Heart left ventricle (tissue), 16 donors: ENCODE results near the gene RAD51B. TPM values are rescaled to one million over a fixed set of nuclear protein-coding genes. Genes with fewer than 3 reads are reported as not detected.
A peak's percentile ranks its signal among the peaks of the same experiment; 100 is the strongest.

Source experiments
- ATAC-seq, 4 donors: fragments of 200-7000 bp; cut with Tn5 transposase; one replicate each; pipeline ENCODE4 v1.9.1; 2020 to 2022; ENCODE audit warnings: moderate library complexity in 4 of 4, mild to moderate bottlenecking in 3 of 4, moderate number of reproducible peaks in 1 of 4
- DNase-seq, 5 donors: peaks; one replicate each; pipeline ENCODE4 v3.0.0-alpha.2; 2020
- H3K27ac ChIP-seq, 12 donors: fragments of 200-600 bp; sonication (generic) in 4 of 12; one replicate each; pipeline versions ENCODE4 v1.5.0 to v1.8.0; 2016 to 2022; ENCODE audit warnings: mild to moderate bottlenecking in 2 of 12
- H3K27me3 ChIP-seq, 9 donors: fragments of 200-600 bp; sonication (generic) in 2 of 9; one replicate each; pipeline versions ENCODE4 v1.5.1 to v1.8.0; 2016 to 2022; ENCODE audit warnings: mild to moderate bottlenecking in 3 of 9
- H3K36me3 ChIP-seq, 9 donors: fragments of 200-600 bp; sonication (generic) in 2 of 9; one replicate each; pipeline versions ENCODE4 v1.5.0 to v1.8.0; 2018 to 2022; ENCODE audit warnings: mild to moderate bottlenecking in 2 of 9
- H3K4me1 ChIP-seq, 12 donors: fragments of 200-600 bp; sonication (generic) in 4 of 12; one replicate each; pipeline versions ENCODE4 v1.5.0 to v1.8.0; 2016 to 2022; ENCODE audit warnings: mild to moderate bottlenecking in 3 of 12
- H3K4me3 ChIP-seq, 12 donors: fragments of 200-600 bp; sonication (generic) in 4 of 12; one replicate each; pipeline versions ENCODE4 v1.5.0 to v1.8.0; 2017 to 2022; ENCODE audit warnings: mild to moderate bottlenecking in 9 of 12, moderate library complexity in 4 of 12
- H3K9me3 ChIP-seq, 12 donors: fragments of 200-600 bp; sonication (generic) in 4 of 12; one replicate each; pipeline versions ENCODE4 v1.5.0 to v1.8.0; 2016 to 2022; ENCODE audit warnings: mild to moderate bottlenecking in 1 of 12
- POLR2A ChIP-seq, 2 donors: fragments of 450-650 bp; IDR thresholded peaks; one replicate each; pipeline ENCODE4 v1.6.1; 2017; ENCODE audit warnings: antibody characterized with exemption in 2 of 2, mild to moderate bottlenecking in 2 of 2, moderate library complexity in 2 of 2
- WGBS, 4 donors: extraction: QIAGEN DNeasy Blood & Tissue Kit in 2 of 4; methylation state at CpG; one replicate each; pipeline versions ENCODE4 v1.1.5 to v1.1.7; 2013 to 2018; 5-methylcytosine and 5-hydroxymethylcytosine counted together
- intact Hi-C, 10 donors: fragments of 100-400 bp; cut with DNase I; formaldehyde crosslinking; loops; one replicate each; pipeline versions ENCODE4 v1.11.1 to v1.14.2; 2022
- polyA plus RNA-seq, 2 donors: library from polyadenylated mRNA; stranded (reverse); fragments of 200-250 nt; gene quantifications; one replicate each; pipeline ENCODE4 v1.2.3, GENCODE V29; 2013
- total RNA-seq, 9 donors: library from RNA; depleted of rRNA in 2 of 9; stranded (reverse); fragments of >200 nt in 2 of 9; fragmentation: NEBNext Ultra II Directional in 3 of 9; extraction: Animal tissue kit (Norgen Biotek cat#: 25700) in 3 of 9; gene quantifications; one replicate each; pipeline versions ENCODE4 v1.1.0 to v1.2.4, GENCODE V29; 2016 to 2023
- TF ChIP-seq, protein P1 (sequence below), 12 donors: fragments of 200-600 bp; sonication (generic) in 4 of 12; IDR thresholded peaks; one replicate each; pipeline versions ENCODE4 v1.5.0 to v1.8.0; 2018 to 2022; ENCODE audit warnings: antibody characterized with exemption in 12 of 12, mild to moderate bottlenecking in 5 of 12
- donor health status: ischemic (EF 13 %, LVEDD 7.1; RV severe dilation, severe dysfunction).
- donor health status: healthy with polysubstance abuse.
- donor health status: DM: no; HTN: yes; CAD: no.
- donor health status: DM: no; HTN: no; CAD: no.
- donor health status: ischemic (EF 25% LVEDD 6.9; RV normal size, moderate dysfunction).
- donor health status: ischemic (EF 25% LVEDD 5.7; RV mildly dilated, moderate dysfunction).
- donor health status: healthy.
- donor health status: DM: yes; HTN: yes; CAD: no.
- donor health status: ischemic (EF 35%, LVEDD 5.7; RV mildly dilated, moderate dysfunction).
- donor health status: nonischemic (EF 11% LVEDD 7.7; RV severe dilation, severe dysfunction).
- donor health status: DM: yes; HTN: yes; CAD: no.
- donor health status: PGD.
- donor health status: ischemic (EF 29% LVEDD 5.4; RV normal size, mild dysfunction).
- donor health status: nonischemic (EF 23%, LVEDD 6.1; RV moderate dilation, normal function).

The RAD51B gene
- total and polyA plus RNA-seq, 11 donors: 1.3 to 11.3 (median 3.2) TPM

DNA sequence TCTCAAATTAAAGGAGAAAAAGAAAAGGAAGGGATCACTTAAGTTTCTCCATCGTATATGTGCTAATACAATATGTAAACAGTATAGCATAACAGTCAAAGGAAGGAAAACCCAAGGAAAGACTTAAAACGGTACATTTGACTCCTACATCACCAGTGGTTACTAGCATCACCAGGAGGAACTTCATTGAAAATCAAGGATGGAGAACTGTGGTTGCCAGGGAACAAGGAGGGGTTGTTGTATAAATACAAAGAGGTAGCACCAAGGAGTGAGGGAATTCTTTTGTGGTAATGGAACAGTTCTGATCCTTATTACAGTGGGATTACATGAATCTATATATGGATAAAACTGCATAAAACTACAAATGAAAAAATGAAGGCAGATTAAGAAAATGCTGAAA is 4.8 kb upstream of the RAD51B start:
- no peak for ATAC-seq
- no peak for TF ChIP-seq POLR2A (IDR thresholded peaks at IDR 0.05)
- TF ChIP-seq, protein P1, sequence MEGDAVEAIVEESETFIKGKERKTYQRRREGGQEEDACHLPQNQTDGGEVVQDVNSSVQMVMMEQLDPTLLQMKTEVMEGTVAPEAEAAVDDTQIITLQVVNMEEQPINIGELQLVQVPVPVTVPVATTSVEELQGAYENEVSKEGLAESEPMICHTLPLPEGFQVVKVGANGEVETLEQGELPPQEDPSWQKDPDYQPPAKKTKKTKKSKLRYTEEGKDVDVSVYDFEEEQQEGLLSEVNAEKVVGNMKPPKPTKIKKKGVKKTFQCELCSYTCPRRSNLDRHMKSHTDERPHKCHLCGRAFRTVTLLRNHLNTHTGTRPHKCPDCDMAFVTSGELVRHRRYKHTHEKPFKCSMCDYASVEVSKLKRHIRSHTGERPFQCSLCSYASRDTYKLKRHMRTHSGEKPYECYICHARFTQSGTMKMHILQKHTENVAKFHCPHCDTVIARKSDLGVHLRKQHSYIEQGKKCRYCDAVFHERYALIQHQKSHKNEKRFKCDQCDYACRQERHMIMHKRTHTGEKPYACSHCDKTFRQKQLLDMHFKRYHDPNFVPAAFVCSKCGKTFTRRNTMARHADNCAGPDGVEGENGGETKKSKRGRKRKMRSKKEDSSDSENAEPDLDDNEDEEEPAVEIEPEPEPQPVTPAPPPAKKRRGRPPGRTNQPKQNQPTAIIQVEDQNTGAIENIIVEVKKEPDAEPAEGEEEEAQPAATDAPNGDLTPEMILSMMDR (IDR thresholded peaks at IDR 0.05): no peak
- Histone ChIP-seq H3K4me3 (peak overlapping the region in 2 of 12 donors; percentile 79 to 82), H3K36me3 (peaks cover 0 to 49% (median 42%) of the 10 kb centered on the region in 9 donors), H3K27me3 (no peaks in the 10 kb centered on the region), H3K9me3 (no peaks in the 10 kb centered on the region), H3K4me1 (peaks cover 0 to 44% (median 12%) of the 10 kb centered on the region in 12 donors), H3K27ac (no peak overlapping the region)
- intact Hi-C loops: no loop called here
- DNase-seq: no peak
- 71 to 81% (median 75%) methylated on average over 2 of the region's 2 CpGs for WGBS, 4 donors

DNA sequence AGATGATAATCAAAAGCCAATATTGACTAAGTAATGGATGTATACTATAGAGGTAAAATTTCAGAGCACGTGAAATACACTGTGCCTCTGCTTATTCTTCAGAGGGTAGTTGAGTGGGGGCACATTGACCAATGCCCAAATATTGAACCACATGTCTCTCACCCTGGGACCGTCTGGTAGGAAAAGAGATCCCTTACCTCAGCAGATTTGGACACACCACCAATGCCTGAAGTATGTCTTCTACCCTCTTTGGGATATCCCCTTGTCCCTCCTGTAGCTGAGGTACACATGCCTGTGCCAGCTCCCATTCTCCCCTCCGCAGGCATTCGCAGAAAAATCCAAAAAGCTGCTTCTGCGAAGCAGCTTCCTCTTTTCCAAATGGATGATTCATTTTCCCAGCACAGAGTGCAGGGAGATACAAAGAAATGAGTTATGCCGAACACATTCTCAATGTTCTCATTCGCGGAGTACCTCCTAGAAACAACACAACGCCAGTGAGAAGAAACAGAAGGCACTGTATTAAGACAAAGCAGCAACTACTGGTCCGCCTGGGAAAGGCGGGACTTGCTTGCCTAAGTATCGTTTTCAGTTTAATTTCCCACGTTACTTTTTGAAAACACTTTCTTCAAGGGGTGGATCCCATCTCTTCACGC is 3.9 kb upstream of the RAD51B start:
- no peak for TF ChIP-seq POLR2A (IDR thresholded peaks at IDR 0.05)
- TF ChIP-seq, protein P1 (IDR thresholded peaks at IDR 0.05): no peak
- DNase-seq: no peak
- H3K36me3 ChIP-seq: peaks cover 0 to 40% (median 33%) of the 10 kb centered on the region in 9 donors
- no peaks in the 10 kb centered on the region for H3K27me3 ChIP-seq
- intact Hi-C loops: no loop called here
- peaks cover 0 to 52% (median 15%) of the 10 kb centered on the region in 12 donors for H3K4me1 ChIP-seq
- ATAC-seq: no peak
- peak overlapping the region in 8 of 12 donors; percentile 16 to 84 (median 72) for H3K27ac ChIP-seq
- no peaks in the 10 kb centered on the region for H3K9me3 ChIP-seq
- WGBS, 4 donors: 6 to 8% (median 7%) methylated on average over 14 of the region's 14 CpGs
- peak overlapping the region; percentile 53 to 90 (median 78) for H3K4me3 ChIP-seq

DNA sequence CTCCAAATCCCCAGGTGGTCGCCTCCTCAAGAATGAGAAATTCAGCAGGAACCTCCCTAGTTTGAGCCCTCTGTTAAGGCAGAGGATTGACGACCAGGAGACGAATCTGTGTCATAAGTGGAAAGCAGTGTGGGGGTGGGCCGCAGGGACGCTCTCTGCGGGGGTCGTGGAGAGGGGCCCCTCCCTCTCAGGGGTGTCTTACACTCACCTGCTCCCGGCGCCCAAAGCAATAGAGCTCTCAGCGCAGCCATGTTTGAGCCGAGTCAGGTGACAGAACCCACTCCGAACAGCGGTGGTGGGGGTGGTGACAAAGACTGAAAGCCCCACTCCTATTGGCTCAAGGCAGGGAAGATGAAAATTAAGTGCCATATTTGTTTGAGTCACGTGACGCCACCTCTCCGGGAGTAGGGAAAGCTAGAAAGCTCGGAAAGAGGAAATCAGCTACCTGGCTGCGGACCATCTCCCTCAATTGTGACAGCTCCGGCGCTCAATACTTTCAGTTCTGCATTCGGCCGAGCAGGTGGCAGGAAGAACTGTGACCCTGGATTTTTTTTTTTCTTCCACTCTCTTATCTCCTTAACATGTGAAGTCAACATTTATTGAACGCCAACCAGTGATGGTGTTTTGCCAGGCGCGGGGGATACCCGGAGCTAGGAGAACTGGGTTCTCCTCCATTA is 3.1 kb upstream of the RAD51B start, which contains the start of gene ZFYVE26:
ZFYVE26 (minus strand) TSS at position 265 of the 677 bp plus-strand sequence. CDS start 627 bp downstream, outside the sequence.
- intact Hi-C loops: no loop called here
- Histone ChIP-seq H3K4me3 (peak within 1 kb of the TSS; percentile 53 to 90 (median 78)), H3K36me3 (peaks cover 0 to 32% (median 26%) of the 10 kb centered on the region in 9 donors), H3K27me3 (no peaks in the 10 kb centered on the region), H3K27ac (peak within 1 kb of the TSS in 11 of 12 donors; percentile 27 to 84 (median 71)), H3K9me3 (no peaks in the 10 kb centered on the region), H3K4me1 (peaks cover 0 to 57% (median 15%) of the 10 kb centered on the region in 12 donors)
- DNase-seq: peak; percentile 89 to 94 (median 93)
- WGBS, 4 donors: 0% methylated on average over 26 of the region's 26 CpGs
- TF ChIP-seq POLR2A (IDR thresholded peaks at IDR 0.05): peak in 1 of 2 donors; percentile 59
- TF ChIP-seq, protein P1 (IDR thresholded peaks at IDR 0.05): no peak
- peak; percentile 92 to 97 (median 96) for ATAC-seq
